GM12872 (cell line): ENCODE results near the gene PRSS38.

Source experiments
- TF ChIP-seq, protein P1 (sequence below): IDR thresholded peaks from 3 replicates; pipeline ENCODE4 v1.5.1; 2011; ENCODE audit warnings: low read depth, mild to moderate bottlenecking, low read length, moderate library complexity; ENCODE audit not compliant: insufficient read depth

PRSS38 gene

DNA sequence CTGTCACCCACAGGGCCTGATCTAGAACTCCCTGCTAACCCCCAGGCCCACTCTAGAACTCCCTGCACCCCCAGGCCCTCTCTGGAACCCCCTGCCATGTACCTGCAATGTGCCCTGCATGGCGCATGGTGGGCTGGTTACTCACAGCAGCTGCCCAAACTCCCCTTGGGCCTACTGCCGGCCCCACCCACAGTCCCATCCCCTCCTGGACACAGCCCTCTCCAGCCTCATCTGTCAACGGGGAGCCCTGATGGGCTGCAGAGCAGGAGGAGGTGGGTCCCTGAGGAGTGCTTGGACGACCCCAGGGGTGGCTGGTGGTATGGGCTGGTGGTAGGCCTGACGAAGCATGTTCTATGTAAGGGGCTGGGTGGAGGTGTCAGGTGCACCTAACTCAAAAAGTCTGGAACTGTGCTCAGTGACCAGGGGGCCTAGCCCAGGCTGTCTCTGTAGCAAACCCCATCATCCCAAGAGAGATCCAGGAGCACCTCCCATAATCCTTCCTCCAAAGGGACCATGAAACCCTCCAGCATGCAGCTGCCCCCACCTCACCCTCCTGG, 19.0 kb upstream of the PRSS38 start:
- TF ChIP-seq, protein P1, sequence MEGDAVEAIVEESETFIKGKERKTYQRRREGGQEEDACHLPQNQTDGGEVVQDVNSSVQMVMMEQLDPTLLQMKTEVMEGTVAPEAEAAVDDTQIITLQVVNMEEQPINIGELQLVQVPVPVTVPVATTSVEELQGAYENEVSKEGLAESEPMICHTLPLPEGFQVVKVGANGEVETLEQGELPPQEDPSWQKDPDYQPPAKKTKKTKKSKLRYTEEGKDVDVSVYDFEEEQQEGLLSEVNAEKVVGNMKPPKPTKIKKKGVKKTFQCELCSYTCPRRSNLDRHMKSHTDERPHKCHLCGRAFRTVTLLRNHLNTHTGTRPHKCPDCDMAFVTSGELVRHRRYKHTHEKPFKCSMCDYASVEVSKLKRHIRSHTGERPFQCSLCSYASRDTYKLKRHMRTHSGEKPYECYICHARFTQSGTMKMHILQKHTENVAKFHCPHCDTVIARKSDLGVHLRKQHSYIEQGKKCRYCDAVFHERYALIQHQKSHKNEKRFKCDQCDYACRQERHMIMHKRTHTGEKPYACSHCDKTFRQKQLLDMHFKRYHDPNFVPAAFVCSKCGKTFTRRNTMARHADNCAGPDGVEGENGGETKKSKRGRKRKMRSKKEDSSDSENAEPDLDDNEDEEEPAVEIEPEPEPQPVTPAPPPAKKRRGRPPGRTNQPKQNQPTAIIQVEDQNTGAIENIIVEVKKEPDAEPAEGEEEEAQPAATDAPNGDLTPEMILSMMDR: no peak

DNA sequence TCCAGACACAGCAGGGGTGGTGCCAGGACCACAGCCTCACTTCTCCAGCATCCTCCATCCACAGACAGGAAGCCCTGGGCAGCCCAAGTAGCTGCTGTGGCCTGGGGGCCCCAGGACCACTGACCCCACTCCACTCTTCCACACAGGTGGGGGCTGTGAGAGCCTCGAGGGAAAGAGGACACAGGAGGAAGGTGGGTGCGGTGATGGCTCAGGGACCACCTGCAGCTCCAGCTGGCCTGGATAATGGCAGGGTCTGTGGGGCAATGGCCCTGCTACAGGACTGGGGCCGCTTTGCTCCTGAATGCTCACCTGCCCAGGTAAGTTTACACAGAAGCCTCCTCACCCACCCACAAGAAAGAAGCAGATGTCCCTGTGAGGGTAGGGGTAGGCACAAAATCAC, 18.3 kb upstream of the PRSS38 start:
- TF ChIP-seq, protein P1: no peak

GRCh38 chr1:227797625-227798024, 17.9 kb upstream of the PRSS38 start:
- TF ChIP-seq, protein P1: no peak

DNA sequence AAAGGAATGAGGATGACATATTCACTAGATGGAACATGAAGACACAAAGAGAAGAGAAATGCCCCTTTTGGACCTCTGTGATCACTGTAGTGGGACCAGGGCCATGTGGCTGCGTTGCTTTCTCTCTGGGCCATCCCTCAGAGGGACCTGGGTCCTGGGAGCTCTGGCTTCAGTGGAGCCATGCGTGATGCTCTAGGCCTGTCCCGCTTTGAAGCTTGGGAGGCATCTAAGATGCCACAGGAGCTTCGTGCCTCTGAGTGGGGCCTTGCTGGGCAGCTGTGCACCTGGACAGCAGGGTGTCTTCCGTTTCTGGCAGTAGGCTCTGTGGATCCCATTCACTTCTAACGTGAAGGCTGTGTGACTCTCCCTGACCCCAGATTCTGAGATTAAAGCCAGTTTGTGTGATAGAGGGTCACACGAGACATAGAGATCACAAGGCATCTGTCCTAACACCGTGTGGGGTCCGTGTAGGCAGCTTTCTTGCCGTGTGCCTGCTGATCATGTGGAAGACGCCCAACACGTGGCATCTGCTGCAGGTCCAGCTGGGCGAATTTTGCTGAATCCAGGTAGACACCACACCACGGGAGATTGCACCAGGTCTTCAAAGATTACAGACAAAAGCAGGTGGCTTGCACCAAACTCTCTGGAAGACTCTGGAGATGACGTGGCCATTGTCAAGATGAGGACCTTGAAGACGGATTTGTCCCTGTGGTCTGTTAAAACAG, 17.2 kb upstream of the PRSS38 start:
- TF ChIP-seq, protein P1: no peak

DNA sequence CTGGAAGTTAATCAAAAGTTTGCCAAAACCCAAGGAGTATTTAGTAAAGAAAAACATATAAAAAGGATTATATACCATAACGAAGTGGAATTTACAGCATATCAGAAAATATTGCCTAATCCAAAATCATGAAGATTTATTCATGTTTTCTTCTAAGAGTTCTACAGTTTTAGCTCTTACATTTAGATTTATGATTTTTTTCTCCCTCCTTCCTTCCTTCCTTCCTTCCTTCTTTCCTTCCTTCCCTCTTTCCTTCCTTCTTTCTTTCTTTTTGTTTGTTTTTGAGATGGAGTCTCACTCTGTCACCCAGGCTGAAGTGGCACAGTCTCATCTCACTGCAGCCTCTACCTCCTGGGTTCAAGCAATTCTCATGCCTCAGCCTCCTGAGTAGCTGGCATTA, 15.7 kb upstream of the PRSS38 start:
- TF ChIP-seq, protein P1: no peak

DNA sequence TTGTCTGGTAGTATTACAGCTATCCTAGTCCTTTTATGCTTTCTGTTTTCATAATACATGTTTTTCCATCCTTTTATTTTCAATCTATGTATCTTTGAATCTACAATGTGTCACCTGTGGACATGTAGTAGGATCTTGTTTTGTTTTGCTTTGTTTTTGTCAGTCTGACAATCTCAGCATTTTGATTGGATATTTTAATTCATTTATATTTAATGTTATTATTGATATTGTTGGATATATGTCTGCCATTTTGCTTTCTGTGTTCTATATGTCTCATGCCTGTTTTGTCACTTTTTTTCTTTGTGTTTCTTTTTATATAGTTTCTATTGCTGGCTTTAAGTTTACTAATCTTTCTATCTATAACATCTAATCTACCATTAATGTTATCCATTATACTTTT, 11.5 kb upstream of the PRSS38 start:
- TF ChIP-seq, protein P1: no peak

GRCh38 chr1:227805606-227806197, 9.8 kb upstream of the PRSS38 start:
- TF ChIP-seq, protein P1: no peak
